Tracheal epithelial cell (primary cell): ENCODE results near the gene ECI1. TPM values are rescaled to one million over a fixed set of nuclear protein-coding genes. Genes with fewer than 3 reads are reported as not detected.

Source experiments
- total RNA-seq: library from RNA; depleted of rRNA; stranded (reverse); fragments of >200 nt; gene quantifications from 2 replicates; pipeline ENCODE4 v1.2.1, GENCODE V29; 2014

The ECI1 gene
- 51.8 and 119 TPM in 2 replicates for total RNA-seq

GRCh38 chr16:2251296-2252111 is at the start of gene ECI1:
ECI1 (minus strand) TSS chr16:2251587; CDS start chr16:2251566, 21 bp downstream.

GRCh38 chr16:2267913-2268666 is 16.7 kb upstream of the ECI1 start, which contains the start of gene RNPS1:
RNPS1 (minus strand) TSS chr16:2268126; CDS start chr16:2264643, 3,483 bp downstream.

GRCh38 chr16:2236337-2237101 is 14.9 kb downstream of the ECI1 start, which contains the start of gene DNASE1L2:
DNASE1L2 (plus strand) TSS chr16:2236444; CDS start chr16:2236817, 373 bp downstream.

GRCh38 chr16:2223221-2223941 is 28.0 kb downstream of the ECI1 start, which contains the start of gene E4F1:
E4F1 (plus strand) TSS chr16:2223591; CDS start chr16:2223614, 23 bp downstream.

GRCh38 chr16:2214719-2214968 is 36.7 kb downstream of the ECI1 start, which contains the start of gene PGP:
PGP (minus strand) TSS chr16:2214840; CDS start chr16:2214777, 63 bp downstream.

GRCh38 chr16:2210386-2211365 is 40.7 kb downstream of the ECI1 start, which contains the start of gene BRICD5:
BRICD5 (minus strand) TSS chr16:2210863; CDS start chr16:2210833, 30 bp downstream.

GRCh38 chr16:2205104-2205966 is 46.1 kb downstream of the ECI1 start, which contains the start of gene MLST8:
MLST8 (plus strand) TSS chr16:2205454; CDS start chr16:2206086, 632 bp downstream.

GRCh38 chr16:2196162-2196980 is 55.0 kb downstream of the ECI1 start, which contains the start of gene CASKIN1:
CASKIN1 (minus strand) TSS chr16:2196605; CDS start chr16:2196432, 173 bp downstream.

Other genes with a start within 250 kb of the ECI1 start
- gene ZNF598, start 241.8 kb downstream of the ECI1 start, total RNA-seq: 28.0 and 31.8 TPM in 2 replicates
- under 0.01 and 1.4 TPM in 2 replicates for gene NPW, start 231.8 kb downstream of the ECI1 start, total RNA-seq
- gene NHERF2, start 224.7 kb downstream of the ECI1 start, total RNA-seq: 12.8 and 17.1 TPM in 2 replicates
- gene NTHL1, start 203.8 kb downstream of the ECI1 start, total RNA-seq: 32.8 and 45.6 TPM in 2 replicates
- gene TSC2, start 203.6 kb downstream of the ECI1 start, total RNA-seq: 30.6 and 31.3 TPM in 2 replicates
- 74.2 and 96.1 TPM in 2 replicates for gene PKD1, start 115.7 kb downstream of the ECI1 start, total RNA-seq
- gene RAB26, start 103.0 kb downstream of the ECI1 start, total RNA-seq: 0.48 and 1.7 TPM in 2 replicates
- gene TRAF7, start 95.8 kb downstream of the ECI1 start, total RNA-seq: 60.2 and 78.9 TPM in 2 replicates
- gene CASKIN1, start 55.0 kb downstream of the ECI1 start, total RNA-seq: 0.43 and 0.96 TPM in 2 replicates
- gene MLST8, start 46.1 kb downstream of the ECI1 start, total RNA-seq: 19.2 and 26.0 TPM in 2 replicates
- gene BRICD5, start 40.7 kb downstream of the ECI1 start, total RNA-seq: 0.24 and 1.3 TPM in 2 replicates
- 14.5 and 19.0 TPM in 2 replicates for gene PGP, start 36.7 kb downstream of the ECI1 start, total RNA-seq
- 26.0 and 32.0 TPM in 2 replicates for gene E4F1, start 28.0 kb downstream of the ECI1 start, total RNA-seq
- gene DNASE1L2, start 15.1 kb downstream of the ECI1 start, total RNA-seq: not detected in 2 replicates
- 79.5 and 80.2 TPM in 2 replicates for gene RNPS1, start 16.5 kb upstream of the ECI1 start, total RNA-seq
- gene ABCA3, start 89.1 kb upstream of the ECI1 start, total RNA-seq: 0.43 and 3.9 TPM in 2 replicates
- 3.0 and 7.2 TPM in 2 replicates for gene CCNF, start 177.9 kb upstream of the ECI1 start, total RNA-seq
- gene TEDC2, start 208.5 kb upstream of the ECI1 start, total RNA-seq: 0.85 and 1.7 TPM in 2 replicates
- 0.24 TPM in 1 of 2 replicates, not detected in the other for gene NTN3, start 219.7 kb upstream of the ECI1 start, total RNA-seq
- gene TBC1D24, start 223.5 kb upstream of the ECI1 start, total RNA-seq: 5.5 TPM in 2 replicates